NCI-H128 (cell line): ENCODE data around the gene LRMDA.
"Not testable (repeated sequence)": the region's sequence is repeated elsewhere in the genome, so short reads cannot be mapped to it uniquely, and the experiment has no call there.

Experiments
- DNase-seq: peaks from one replicate; lab custom pipeline; 2025; ENCODE audit not compliant: unreplicated experiment; lab: John Stamatoyannopoulos, UW

The LRMDA gene

DNA sequence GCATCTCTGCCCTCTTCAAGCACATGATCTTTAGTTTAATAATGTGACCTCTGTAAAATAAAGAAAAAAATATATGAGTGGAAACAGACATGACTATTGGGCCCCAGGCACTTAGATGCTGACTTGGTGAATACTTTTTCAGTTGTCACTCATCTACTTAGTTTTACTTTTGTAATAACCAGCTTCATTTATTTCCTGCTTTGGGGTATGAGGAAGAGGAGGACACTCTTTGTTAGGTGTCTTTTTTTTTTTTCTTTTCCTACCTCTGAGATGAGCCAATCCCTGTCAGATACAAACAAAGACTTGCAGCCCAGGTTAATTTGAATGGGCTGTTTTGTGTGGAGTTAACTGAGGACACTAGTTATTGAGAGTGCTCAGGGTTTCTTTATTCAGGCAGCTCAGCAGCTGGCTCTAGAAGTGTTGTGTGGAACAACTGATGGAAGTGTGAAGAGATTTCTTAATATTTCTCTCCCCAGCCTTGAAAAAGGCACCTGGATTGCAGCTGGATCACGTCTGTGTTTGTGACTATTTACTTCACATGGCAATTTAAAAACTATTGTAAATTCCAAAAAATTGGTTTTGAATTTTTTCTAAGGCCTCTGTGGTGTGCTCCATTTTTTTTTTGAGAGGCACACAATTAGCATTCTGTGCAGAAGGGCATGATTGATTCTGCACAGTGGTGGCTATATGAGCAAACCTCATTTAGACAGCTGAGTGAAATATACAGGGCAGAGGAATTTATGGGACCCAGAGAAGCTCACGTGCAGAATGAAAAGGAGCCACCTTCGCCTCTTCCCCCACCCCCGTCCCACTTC is 333.8 kb downstream of the LRMDA start:
- DNase-seq: no peak

DNA sequence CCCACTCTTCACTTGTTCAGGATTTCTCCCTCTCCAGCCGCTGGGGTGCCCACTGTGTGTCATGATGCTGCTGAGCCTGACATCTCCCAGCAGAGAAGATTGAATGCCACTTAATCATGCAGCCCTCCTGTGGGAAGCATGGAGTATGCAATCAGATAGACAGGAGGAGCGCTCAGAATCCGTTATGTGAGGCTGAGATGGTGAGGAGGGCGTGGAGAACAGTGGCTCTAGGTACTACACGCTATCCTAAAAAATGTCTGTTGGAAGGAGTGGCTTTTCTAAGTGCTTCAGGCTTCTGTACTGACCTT is 334.3 kb downstream of the LRMDA start:
- no peak for DNase-seq

DNA sequence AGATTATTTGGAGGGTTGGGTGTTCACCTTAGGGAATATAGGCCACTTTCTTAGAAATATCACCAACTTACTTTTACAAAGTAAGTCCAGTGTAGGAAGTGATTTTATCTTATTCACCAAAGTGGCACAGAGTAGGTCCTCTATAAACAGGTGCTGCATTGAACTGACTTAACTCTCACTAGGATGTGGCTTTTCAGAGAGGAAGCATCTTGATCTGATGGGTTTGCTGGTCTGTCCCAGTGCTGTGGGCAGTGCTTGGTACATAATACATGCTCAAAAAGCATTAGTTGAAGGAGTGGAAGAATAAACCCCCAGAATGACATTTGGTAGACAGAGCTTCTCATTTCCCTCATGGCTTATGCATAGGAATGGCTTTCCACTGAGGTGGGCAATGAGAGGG is 334.7 kb downstream of the LRMDA start:
- no peak for DNase-seq

DNA sequence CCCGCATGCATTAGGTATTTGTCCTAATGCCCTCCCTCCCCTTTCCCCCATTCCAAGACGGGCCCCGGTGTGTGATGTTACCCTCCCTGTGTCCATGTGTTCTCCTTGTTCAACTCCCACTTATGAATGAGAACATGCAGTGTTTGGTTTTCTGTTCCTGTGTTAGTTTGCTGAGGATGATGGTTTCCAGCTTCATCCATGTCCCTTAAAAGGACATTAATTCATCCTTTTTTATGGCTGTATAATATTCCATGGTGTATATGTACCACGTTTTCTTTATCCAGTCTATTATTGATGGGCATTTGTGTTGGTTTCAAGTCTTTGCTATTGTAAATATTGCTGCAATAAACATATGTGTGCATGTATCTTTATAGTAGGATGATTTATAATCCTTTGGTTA is 335.3 kb downstream of the LRMDA start:
- DNase-seq: not testable (repeated sequence)

DNA sequence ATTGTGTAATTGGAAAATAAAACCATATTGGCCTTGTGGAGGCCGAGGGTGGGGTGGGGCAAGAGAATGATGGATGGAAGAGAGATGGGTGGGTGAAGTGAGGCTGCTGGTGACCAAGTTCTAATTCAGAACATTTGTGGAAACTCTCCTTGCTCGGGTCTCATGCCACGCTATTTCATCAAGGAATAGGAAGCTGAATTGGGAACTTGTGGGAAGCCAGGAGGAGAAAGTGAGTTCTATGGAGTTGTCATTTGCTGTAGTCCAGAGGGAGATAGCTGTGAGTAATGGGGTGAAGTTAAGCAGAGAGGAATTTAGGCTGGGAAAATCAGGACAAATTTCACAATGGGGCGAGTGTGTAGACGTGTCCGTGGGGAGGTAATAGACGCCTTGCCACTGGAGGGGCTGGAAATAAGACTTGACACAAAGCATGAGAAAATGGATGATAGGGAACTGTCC is 339.2 kb downstream of the LRMDA start:
- no peak for DNase-seq

DNA sequence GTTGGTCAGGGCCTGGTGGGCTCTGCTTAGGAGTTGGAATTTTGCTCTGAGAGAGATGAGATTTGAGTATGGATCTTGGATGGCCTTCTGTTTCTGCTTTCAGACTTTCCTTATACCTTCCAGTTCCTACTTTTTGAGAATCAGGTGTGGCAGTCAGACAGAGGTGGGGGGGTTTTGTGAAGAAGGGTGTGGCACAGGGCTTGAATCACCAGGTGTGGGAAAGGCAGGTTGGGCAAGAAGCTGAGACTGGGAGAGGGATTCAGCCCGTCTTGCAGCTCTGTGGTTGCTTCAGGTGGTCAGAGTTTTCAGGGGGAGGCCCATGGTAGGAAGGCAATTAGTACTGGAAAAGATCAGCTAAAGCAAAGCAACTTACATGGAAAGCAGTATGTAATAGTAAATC is 340.2 kb downstream of the LRMDA start:
- no peak for DNase-seq

DNA sequence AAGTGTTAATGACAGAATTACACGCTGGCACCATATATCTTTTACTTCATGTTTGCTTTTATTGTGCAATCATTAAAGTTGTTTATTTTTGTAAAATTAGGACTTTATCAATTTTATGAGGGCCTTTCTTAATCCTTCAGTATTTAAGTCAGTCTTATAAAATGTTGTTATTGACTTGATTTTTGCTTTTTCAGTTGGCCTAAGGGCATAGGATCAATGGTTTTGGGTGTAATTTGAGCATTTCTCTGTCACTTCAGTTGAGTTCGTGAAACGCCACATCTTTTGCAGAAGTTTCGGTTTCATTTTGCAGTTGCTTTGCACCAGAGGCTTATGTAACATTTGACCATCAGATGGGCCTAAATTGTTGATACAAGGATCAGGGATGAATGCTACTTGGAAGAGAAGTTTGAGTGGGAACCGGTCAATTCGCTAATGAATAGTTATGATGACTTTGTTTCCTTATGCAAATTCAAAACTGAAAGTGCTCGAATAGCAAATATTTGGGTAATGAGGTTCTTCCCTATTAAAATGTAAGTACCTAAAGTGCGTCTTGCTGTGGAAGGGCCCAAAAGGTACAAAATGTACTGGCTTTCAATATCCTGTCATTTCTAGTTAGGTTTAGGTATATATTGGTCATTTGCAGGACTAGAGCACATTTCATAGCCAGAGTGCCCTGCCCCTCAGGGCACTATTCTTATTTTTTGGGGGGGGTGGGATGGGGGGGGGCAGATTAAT is 340.9 kb downstream of the LRMDA start:
- no peak for DNase-seq

DNA sequence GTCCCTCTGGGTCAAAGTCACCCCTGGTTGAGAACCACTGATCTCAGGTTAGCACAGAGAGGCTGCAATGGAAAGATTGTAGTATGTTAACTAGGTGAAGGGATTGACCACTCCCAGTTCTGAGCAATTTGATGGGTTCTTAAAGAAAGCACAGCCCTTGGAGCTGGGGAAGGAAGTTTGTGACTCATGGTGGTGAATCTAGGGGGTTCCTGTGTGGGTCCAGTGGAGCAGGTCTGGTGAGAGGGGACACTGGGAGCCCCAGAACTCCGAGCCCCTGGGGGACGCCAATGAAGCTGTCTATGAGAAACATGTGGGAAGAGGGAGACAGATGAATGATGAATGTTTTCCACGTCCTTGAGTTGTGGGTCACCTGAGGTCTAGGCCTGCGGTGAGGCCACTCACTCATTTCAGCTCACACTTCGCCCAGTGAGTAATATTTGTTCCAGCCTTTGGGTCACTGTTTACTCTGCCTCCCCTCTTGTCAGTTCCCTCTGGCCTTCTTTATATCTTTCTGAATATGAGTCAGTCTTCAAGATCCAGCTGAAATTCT is 341.9 kb downstream of the LRMDA start:
- DNase-seq: no peak

DNA sequence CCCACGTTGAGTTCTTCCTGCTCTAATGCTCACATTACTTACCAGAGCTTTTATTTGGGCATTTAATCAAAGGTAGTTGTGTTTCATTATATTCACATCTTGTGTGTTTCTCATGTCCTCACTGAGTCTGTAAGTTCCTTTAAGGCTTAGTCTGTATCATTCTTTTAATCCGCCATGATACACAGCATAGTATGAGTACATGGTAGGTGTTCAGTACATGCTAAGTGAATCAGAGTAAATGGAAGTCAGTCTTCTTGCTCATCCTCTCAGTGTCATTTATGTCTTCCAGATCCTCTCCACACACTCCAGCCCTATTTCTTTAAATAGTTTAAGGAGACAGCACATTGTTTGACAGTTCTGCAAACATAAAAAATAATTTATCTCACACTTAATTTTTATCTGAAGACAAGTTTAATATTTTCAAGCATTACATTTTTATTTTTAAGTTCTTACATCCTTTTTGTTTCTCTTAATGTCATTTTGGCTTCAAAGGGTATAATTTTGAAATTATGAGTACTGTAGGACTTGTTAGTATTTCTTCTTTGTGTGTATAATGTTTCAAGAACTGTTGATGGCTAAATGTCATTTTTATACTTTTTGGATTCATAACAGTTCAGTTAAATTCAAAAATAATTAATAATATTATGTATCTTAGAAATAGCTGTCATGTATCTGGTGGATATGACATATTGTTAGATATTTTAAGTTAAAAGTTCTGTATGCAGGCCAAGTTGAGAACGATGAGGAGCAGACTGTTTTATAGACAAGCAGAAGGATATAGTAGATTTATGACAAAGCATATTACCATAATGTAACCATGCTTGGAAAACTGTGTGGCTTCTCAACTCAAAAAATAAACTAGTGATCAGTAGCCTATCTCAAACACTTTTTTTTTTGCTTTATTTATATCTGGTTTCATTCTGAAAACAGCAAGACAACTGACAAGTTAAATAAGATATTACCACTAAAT is 342.7 kb downstream of the LRMDA start:
- DNase-seq: no peak

DNA sequence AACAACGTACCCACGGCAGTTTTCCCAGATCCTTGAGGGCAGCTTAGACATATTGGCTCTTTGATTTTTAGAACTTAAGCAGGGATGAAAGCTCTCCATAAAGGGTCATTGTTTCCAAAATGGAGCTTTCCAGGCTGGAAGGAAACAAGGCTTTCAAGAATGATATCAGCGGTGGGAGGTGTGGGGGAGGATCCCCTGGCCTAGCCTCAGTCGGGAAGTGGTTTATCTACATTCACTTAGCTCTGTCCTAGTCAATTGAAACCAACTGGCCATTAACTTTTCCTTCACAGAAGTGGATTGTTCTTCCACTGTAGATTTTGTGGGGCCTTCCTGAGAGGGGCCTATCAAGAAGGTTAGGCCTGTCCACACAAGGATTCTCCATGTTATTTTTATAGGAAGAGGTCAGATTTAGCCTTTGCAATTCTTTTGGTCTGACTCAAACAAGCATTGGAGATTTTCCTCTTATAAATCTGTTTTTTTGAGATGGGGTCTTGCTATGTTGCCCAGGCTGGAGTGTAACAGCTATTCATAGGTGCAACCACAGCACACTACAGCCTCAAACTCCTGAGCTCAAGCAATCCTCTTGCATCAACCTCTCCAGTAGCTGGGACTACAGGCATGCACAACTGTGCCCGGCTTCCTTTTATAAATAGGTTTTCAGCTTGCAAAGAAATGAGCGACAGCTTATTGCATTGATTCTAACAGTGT is 343.5 kb downstream of the LRMDA start:
- DNase-seq: no peak

DNA sequence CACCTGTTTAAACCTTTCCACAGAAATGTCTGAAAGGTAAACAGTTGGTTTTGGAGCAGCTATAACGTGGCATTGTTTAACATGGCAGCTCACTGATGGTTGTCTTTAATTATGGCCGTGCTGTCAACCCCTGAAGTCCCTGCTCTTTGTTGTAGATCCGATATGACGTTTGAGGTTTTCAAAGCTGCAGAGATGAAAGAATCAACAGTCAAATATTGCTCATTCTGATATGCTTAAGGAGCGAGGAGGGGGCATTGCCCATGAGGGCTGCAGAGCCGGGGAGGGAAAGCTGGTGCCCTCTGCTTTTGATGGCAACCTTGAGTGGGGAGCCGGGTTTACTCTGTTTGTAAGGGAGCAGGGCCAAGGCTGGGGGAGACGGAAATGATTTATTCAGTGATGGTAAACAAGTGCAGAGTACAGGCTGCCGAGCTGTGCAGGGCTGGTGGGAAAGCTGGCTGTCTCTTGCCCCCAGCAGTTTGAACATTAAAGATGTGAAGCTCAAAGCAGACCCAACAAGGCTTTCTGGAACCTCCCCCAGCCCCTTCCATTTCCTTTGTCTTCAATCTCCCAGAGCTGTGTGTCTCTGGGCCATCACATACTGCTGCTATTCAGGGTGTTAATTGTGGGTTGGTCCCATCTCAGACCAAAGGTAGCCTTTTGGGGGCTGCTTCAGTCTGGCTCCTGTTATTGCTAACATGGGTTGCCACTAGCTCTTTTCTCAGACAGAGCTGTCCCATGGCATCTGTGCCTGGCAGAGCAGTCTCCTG is 345.5 kb downstream of the LRMDA start:
- no peak for DNase-seq

DNA sequence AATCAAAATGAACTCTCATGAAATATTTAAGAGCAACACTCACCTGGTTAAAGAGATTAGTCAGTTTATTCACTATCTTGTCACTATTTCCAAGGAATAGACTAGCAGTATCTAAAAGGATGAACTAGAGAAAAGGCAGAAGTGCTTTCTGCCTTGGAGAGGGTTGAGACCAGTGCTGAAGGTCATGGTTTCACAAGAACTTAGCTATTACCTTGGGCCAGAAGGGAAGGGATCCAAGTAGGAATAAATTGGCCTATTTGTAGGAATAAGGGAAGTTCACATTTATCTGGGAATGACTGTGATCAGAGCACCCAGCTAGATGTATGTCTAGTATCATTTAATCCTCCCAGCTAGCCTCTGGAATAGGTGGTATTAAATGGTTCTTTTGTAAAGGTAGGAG is 347.2 kb downstream of the LRMDA start:
- DNase-seq: no peak

DNA sequence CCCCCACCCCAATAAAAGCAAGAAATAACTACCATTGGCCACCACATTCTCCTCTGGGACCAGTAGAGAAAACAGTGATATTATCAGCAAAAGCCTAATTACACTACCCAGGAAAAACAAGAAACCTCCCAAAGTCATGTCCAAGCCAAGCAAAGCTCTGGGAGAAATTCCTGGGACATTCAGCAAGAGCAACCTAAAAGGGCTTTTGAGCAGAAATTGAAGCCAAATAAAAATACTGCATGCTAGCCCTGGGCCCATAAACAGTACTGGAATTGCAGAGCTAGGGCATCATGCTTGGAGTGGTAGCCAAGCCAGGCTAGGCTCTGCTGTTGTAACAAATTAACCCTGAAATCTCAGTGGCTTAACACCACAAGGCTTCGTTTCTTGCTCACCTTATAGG is 347.9 kb downstream of the LRMDA start:
- DNase-seq: no peak

DNA sequence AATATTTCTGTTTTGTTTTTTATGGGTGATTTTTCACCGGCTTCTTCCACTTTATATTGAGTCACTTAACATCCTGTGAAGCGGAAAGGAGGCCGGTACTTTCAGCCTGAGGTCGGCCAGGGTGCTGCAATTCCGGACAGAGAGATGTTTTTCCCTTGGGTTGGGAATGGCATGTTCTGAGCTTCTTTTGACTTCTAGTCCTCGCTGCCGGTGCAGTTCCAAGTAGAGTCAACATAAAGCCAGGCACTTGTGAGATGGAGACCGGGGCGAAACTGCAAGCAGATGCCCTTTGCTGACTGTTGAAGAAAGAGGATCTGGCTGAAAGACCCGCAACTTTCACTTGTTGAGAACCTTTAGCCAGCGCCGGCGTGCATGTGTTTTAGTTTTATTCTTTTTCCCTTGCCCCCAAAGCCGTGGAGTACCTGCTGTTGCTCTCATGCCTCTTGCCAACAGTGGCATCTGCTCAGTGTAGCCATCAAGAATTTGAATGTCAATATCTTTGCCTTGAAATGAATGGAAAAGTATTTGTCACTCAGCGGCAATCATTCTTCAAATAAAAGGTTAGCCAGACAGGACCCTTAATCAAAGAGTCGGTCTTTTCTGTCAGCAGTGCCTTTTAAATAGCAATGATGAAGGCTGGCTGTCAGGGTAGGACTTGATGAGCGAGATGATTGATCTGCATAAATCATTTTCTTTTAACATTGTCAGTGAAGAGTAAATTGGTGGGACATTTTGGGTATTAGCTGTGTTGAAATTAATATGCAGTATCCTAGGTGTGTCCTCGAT is 351.2 kb downstream of the LRMDA start:
- DNase-seq: no peak

DNA sequence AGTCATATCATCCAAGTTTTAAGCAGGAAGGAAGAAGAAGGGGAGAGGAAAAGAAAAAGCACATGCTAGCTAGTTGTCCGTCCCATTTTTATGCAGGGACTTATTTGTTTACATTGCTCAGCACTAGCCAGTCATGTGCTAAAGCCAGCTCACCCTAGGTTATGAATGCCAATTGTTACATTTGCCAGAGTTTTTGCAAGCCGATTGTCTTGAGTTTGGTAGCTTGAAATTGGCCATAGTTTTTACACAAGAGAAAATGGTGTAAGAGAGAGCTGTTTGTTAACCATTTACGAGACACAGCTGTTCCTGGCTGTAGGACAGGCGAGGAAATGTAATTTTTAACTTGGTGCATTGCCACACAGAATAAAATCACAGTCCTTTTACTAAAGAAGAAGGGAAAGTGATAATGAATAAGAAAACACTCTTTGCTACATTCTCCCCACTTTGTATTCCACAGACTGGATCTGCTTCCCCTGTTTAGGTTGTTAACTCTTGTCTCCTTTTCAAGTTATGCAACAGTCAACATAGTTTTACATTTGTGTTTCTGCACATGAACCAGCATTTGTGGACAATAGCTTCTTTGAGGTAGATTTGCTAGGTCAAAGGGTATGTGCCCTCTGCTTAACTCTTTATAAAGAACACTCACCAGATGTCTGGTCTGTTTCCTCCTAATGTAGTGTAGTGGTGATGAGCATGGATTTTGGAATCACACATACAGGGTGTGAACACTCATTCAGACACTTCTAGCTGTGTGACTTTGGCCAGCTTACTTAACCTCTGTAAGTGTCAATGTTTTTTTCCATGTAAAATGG is 357.2 kb downstream of the LRMDA start:
- DNase-seq: no peak

DNA sequence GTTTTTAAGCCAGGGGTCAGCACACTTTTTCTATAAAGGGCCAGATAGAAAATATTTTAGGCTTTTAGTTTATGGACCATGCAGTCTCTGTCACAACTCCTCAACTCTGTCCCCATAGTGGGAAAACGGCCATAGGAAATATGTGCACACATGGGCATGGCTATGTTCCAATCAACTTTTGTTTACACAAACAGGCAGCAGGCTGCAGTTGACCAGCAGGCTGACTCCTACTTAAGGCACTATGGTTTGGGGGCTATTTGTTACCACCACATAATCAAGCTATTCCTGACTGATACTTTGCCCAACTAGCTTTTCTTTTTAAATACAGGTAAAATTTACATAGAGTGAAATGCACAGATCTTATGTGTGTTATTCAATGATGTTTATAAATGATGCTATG is 362.4 kb downstream of the LRMDA start:
- no peak for DNase-seq

DNA sequence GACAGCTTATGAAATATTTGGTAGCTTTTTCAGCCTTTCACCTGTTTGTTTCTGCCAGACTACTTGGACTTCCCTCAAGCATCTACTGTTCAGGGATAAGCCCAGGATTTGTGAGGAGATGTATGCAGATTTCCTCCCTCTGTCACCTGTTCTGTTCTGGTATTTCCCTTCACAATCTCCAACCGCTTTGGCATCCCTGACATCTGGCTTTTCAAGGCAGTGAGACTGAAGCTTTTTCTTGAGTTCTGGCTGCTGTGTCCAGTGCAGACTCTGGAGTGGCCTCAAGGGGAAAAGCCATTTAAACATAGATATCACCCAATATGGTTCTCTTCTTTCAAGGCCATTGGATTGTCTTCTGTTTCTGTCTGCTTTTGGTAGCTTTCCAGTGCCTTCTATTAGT is 369.7 kb downstream of the LRMDA start:
- DNase-seq: no peak

DNA sequence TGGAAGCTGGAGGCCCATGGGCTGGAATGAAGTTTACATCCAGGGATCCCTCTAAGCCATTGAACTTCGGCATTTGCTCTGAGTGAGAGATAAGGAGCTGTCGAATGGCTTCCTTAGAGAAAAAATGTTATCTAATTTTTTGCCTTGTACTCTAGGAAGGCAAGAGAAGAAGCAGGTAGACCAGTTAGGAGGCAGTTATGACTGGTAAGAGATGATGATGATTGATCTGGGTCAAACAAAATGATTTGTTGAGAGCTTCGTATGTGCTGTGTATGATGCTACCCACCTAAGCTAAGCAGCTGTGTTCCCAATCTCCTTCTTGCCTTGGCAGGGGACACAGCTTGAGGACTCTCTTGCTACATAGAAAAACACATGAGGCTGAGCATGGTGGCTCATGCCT is 370.2 kb downstream of the LRMDA start:
- DNase-seq: no peak
